HL-60/S4 (cell line): ENCODE results near the gene ZG16B.

ENCODE experiments used
- in situ Hi-C: fragments of 300-500 bp; cut with MboI; formaldehyde crosslinking; loops from 2 replicates; pipeline ENCODE4 v1.14.3; 2022; ENCODE audit warnings: low sequenced_read_pairs

ZG16B gene

GRCh38 chr16:2829501-2830354 lies at the start of gene ZG16B:
TSS of gene ZG16B (plus strand) at chr16:2830303. CDS start at chr16:2830442, 139 bp downstream.
- in situ Hi-C loops = no loop called here

GRCh38 chr16:2782583-2783351 lies 47.3 kb upstream of the ZG16B start:
- in situ Hi-C loops = no loop called here

GRCh38 chr16:2783581-2784357 lies 46.3 kb upstream of the ZG16B start:
- in situ Hi-C loops = no loop called here

- in situ Hi-C loops = no loop called here
Measured at GRCh38 chr16:2784358-2785100, 45.6 kb upstream of the ZG16B start.

GRCh38 chr16:2785101-2785991 lies 44.8 kb upstream of the ZG16B start:
- in situ Hi-C loops = no loop called here

GRCh38 chr16:2786061-2786825 lies 43.9 kb upstream of the ZG16B start:
- in situ Hi-C loops = no loop called here

GRCh38 chr16:2786826-2787151 lies 43.3 kb upstream of the ZG16B start:
- in situ Hi-C loops = no loop called here

- in situ Hi-C loops = no loop called here
Measured at GRCh38 chr16:2787406-2787805, 42.7 kb upstream of the ZG16B start, which contains the start of gene PRSS33. TSS of gene PRSS33 (minus strand) at chr16:2787560. CDS start at chr16:2786547, 1,013 bp downstream.

- in situ Hi-C loops = no loop called here
Measured at GRCh38 chr16:2787961-2788360, 42.1 kb upstream of the ZG16B start.

- in situ Hi-C loops = no loop called here
Measured at GRCh38 chr16:2790631-2791030, 39.5 kb upstream of the ZG16B start.

GRCh38 chr16:2791174-2791573 lies 38.9 kb upstream of the ZG16B start:
- in situ Hi-C loops = no loop called here

GRCh38 chr16:2792940-2793339 lies 37.2 kb upstream of the ZG16B start:
- in situ Hi-C loops = no loop called here

GRCh38 chr16:2795395-2796143 lies 34.5 kb upstream of the ZG16B start:
- in situ Hi-C loops = no loop called here

GRCh38 chr16:2798723-2799204 lies 31.3 kb upstream of the ZG16B start:
- in situ Hi-C loops = no loop called here

- in situ Hi-C loops = no loop called here
Measured at GRCh38 chr16:2799205-2799858, 30.8 kb upstream of the ZG16B start.

GRCh38 chr16:2799859-2800226 lies 30.3 kb upstream of the ZG16B start:
- in situ Hi-C loops = no loop called here

GRCh38 chr16:2803545-2804195 lies 26.4 kb upstream of the ZG16B start:
- in situ Hi-C loops = no loop called here
